NCI-H1694 treated with DMSO at 0.1 percent for 48 hours (cell line): ENCODE measurements around the gene PRKCA.
A peak's percentile ranks its signal among the peaks of the same experiment; 100 is the strongest.
"Not testable (repeated sequence)": the region's sequence is repeated elsewhere in the genome, so short reads cannot be mapped to it uniquely, and the experiment has no call there.

Experiments
- DNase-seq: peaks from one replicate; lab custom pipeline; 2025; lab: John Stamatoyannopoulos, UW

PRKCA gene

GRCh38 chr17:66715745-66716156, 413.3 kb downstream of the PRKCA start:
- peak; percentile 36 for DNase-seq

- no peak for DNase-seq
Measured at GRCh38 chr17:66716236-66717026, 414.0 kb downstream of the PRKCA start.

GRCh38 chr17:66717641-66718058, 415.2 kb downstream of the PRKCA start:
- no peak for DNase-seq

- no peak for DNase-seq
Measured at GRCh38 chr17:66720027-66720426, 417.6 kb downstream of the PRKCA start.

- no peak for DNase-seq
Measured at GRCh38 chr17:66720567-66720966, 418.2 kb downstream of the PRKCA start.

- no peak for DNase-seq
Measured at GRCh38 chr17:66722341-66722740, 419.9 kb downstream of the PRKCA start.

GRCh38 chr17:66724581-66725341, 422.3 kb downstream of the PRKCA start:
- DNase-seq = no peak

- DNase-seq = not testable (repeated sequence)
Measured at GRCh38 chr17:66725438-66725837, 423.0 kb downstream of the PRKCA start.

- DNase-seq = no peak
Measured at GRCh38 chr17:66725956-66726355, 423.5 kb downstream of the PRKCA start.

GRCh38 chr17:66726371-66726770, 424.0 kb downstream of the PRKCA start:
- no peak for DNase-seq

GRCh38 chr17:66726846-66727245, 424.4 kb downstream of the PRKCA start:
- no peak for DNase-seq

GRCh38 chr17:66727634-66728570, 425.5 kb downstream of the PRKCA start:
- DNase-seq = peak; percentile 27

- no peak for DNase-seq
Measured at GRCh38 chr17:66730461-66730923, 428.1 kb downstream of the PRKCA start.

GRCh38 chr17:66733759-66734158, 431.3 kb downstream of the PRKCA start:
- DNase-seq = no peak

GRCh38 chr17:66734186-66734943, 432.0 kb downstream of the PRKCA start:
- DNase-seq = no peak

- no peak for DNase-seq
Measured at GRCh38 chr17:66737524-66737923, 435.1 kb downstream of the PRKCA start.

- DNase-seq = no peak
Measured at GRCh38 chr17:66738301-66738700, 435.9 kb downstream of the PRKCA start.

GRCh38 chr17:66739553-66739952, 437.1 kb downstream of the PRKCA start:
- no peak for DNase-seq

- no peak for DNase-seq
Measured at GRCh38 chr17:66740226-66740625, 437.8 kb downstream of the PRKCA start.

GRCh38 chr17:66743511-66743910, 441.1 kb downstream of the PRKCA start:
- DNase-seq = no peak

GRCh38 chr17:66746736-66747135, 444.3 kb downstream of the PRKCA start:
- no peak for DNase-seq
